H1 (cell line): ENCODE measurements around the gene MORN4. TPM values are rescaled to one million over a fixed set of nuclear protein-coding genes. Genes with fewer than 3 reads are reported as not detected.

ENCODE experiments used
- JUND ChIP-seq: IDR thresholded peaks from 2 replicates; pipeline ENCODE4 v1.6.1; 2011; ENCODE audit warnings: mild to moderate bottlenecking, improper control_type of control experiment, low read length
- KDM4A ChIP-seq: IDR thresholded peaks from one replicate; pipeline ENCODE4 v1.7.1; 2012; ENCODE audit warnings: low read depth, mild to moderate bottlenecking, moderate library complexity, low read length, inconsistent platforms; ENCODE audit not compliant: severe bottlenecking
- polyA plus RNA-seq, 7 experiments: library from polyadenylated mRNA; depleted of rRNA in 3 of 7; stranded (reverse) in 5 of 7; unstranded in 2 of 7; fragments of >200 nt in 5 of 7; fragments of 200-250 nt in 2 of 7; gene quantifications; 1 replicate in 5 of 7; 2 replicates in 1 of 7; 4 replicates in 1 of 7; pipeline versions ENCODE4 v1.2.1 to v1.2.3, GENCODE V29; 2011 to 2013; ENCODE audit warnings: missing spikeins in 2 of 7, mixed read lengths in 2 of 7
- total RNA-seq: library from RNA; stranded (reverse); fragmentation: NEBNext Ultra II Directional; extraction: Animal tissue kit (Norgen Biotek cat#: 25700); gene quantifications from 2 replicates; pipeline ENCODE4 v1.2.1, GENCODE V29; 2021
- TF ChIP-seq, protein P1 (sequence below): fragments of 300-600 bp; sonication (generic); IDR thresholded peaks from 2 replicates; pipeline ENCODE4 v1.7.1; 2012; ENCODE audit warnings: low read length, moderate library complexity, mild to moderate bottlenecking, inconsistent platforms; ENCODE audit not compliant: insufficient replicate concordance

The MORN4 gene
- total and polyA plus RNA-seq, 2 of the 8 experiments (the other 6 are each of a cell fraction or from before 2014, with no cell fraction given) = 13.6 to 22.0 TPM

- TF ChIP-seq, protein P1, sequence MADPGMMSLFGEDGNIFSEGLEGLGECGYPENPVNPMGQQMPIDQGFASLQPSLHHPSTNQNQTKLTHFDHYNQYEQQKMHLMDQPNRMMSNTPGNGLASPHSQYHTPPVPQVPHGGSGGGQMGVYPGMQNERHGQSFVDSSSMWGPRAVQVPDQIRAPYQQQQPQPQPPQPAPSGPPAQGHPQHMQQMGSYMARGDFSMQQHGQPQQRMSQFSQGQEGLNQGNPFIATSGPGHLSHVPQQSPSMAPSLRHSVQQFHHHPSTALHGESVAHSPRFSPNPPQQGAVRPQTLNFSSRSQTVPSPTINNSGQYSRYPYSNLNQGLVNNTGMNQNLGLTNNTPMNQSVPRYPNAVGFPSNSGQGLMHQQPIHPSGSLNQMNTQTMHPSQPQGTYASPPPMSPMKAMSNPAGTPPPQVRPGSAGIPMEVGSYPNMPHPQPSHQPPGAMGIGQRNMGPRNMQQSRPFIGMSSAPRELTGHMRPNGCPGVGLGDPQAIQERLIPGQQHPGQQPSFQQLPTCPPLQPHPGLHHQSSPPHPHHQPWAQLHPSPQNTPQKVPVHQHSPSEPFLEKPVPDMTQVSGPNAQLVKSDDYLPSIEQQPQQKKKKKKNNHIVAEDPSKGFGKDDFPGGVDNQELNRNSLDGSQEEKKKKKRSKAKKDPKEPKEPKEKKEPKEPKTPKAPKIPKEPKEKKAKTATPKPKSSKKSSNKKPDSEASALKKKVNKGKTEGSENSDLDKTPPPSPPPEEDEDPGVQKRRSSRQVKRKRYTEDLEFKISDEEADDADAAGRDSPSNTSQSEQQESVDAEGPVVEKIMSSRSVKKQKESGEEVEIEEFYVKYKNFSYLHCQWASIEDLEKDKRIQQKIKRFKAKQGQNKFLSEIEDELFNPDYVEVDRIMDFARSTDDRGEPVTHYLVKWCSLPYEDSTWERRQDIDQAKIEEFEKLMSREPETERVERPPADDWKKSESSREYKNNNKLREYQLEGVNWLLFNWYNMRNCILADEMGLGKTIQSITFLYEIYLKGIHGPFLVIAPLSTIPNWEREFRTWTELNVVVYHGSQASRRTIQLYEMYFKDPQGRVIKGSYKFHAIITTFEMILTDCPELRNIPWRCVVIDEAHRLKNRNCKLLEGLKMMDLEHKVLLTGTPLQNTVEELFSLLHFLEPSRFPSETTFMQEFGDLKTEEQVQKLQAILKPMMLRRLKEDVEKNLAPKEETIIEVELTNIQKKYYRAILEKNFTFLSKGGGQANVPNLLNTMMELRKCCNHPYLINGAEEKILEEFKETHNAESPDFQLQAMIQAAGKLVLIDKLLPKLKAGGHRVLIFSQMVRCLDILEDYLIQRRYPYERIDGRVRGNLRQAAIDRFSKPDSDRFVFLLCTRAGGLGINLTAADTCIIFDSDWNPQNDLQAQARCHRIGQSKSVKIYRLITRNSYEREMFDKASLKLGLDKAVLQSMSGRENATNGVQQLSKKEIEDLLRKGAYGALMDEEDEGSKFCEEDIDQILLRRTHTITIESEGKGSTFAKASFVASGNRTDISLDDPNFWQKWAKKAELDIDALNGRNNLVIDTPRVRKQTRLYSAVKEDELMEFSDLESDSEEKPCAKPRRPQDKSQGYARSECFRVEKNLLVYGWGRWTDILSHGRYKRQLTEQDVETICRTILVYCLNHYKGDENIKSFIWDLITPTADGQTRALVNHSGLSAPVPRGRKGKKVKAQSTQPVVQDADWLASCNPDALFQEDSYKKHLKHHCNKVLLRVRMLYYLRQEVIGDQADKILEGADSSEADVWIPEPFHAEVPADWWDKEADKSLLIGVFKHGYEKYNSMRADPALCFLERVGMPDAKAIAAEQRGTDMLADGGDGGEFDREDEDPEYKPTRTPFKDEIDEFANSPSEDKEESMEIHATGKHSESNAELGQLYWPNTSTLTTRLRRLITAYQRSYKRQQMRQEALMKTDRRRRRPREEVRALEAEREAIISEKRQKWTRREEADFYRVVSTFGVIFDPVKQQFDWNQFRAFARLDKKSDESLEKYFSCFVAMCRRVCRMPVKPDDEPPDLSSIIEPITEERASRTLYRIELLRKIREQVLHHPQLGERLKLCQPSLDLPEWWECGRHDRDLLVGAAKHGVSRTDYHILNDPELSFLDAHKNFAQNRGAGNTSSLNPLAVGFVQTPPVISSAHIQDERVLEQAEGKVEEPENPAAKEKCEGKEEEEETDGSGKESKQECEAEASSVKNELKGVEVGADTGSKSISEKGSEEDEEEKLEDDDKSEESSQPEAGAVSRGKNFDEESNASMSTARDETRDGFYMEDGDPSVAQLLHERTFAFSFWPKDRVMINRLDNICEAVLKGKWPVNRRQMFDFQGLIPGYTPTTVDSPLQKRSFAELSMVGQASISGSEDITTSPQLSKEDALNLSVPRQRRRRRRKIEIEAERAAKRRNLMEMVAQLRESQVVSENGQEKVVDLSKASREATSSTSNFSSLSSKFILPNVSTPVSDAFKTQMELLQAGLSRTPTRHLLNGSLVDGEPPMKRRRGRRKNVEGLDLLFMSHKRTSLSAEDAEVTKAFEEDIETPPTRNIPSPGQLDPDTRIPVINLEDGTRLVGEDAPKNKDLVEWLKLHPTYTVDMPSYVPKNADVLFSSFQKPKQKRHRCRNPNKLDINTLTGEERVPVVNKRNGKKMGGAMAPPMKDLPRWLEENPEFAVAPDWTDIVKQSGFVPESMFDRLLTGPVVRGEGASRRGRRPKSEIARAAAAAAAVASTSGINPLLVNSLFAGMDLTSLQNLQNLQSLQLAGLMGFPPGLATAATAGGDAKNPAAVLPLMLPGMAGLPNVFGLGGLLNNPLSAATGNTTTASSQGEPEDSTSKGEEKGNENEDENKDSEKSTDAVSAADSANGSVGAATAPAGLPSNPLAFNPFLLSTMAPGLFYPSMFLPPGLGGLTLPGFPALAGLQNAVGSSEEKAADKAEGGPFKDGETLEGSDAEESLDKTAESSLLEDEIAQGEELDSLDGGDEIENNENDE = no peak
- TF ChIP-seq JUND (no peak), KDM4A (no peak)
These were observed 10.0 kb downstream of the MORN4 start (continued) for GRCh38 chr10:97623277-97623676.
